GM12874 (cell line): ENCODE results near the gene SMIM14.

ENCODE experiments used
- TF ChIP-seq, protein P1 (sequence below): IDR thresholded peaks from 2 replicates; pipeline ENCODE4 v1.5.1; 2011; ENCODE audit warnings: low read depth, mild to moderate bottlenecking, control low read depth, low read length, moderate library complexity; ENCODE audit not compliant: insufficient read depth

Gene SMIM14

DNA sequence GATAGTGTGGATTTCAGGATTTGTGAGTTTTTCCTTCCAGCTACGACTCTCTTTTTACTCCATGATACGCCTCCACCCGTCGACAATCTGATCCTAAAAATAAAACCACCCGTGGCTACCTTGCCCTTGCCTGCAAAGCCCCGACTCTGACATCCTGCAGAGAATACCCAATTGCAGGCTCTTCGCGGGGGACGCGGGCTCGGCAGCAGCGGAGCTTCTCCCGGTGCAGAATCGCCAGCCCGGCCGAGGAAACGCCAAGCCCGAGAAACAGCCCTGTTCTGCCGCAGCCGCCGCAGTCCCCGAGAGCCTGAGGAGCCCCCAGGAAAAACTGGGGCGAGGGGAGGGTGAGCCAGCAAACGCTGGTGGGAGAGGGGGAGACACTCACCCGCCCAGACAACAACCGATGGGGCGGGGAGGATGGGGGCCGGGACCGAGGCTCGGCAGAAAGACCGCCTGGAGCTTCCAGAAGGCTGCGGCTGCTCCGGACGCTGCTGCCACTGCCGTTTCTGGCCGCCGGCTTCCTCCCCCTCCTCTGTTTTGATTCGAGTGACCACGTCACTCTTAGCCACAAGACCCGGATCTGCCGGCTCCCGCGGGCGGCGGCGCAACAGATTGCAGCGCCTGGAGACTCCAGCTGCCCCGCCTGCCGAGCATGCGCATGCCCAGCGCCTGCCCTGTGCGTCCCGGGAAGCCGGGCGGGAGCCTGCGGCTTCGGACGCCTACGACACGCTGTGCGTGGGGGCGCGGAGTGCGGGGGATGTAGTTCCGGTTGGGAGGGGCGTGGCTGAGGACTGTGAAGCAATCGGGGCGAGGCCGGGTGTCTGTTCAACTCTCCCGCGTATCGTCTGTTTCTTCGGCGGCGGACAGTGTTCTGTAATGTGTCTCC is at the start of gene SMIM14:
Gene SMIM14, minus strand, starts transcription at position 512 of the 886 bp plus-strand sequence. CDS start 33,720 bp downstream, outside the sequence.
- TF ChIP-seq, protein P1, sequence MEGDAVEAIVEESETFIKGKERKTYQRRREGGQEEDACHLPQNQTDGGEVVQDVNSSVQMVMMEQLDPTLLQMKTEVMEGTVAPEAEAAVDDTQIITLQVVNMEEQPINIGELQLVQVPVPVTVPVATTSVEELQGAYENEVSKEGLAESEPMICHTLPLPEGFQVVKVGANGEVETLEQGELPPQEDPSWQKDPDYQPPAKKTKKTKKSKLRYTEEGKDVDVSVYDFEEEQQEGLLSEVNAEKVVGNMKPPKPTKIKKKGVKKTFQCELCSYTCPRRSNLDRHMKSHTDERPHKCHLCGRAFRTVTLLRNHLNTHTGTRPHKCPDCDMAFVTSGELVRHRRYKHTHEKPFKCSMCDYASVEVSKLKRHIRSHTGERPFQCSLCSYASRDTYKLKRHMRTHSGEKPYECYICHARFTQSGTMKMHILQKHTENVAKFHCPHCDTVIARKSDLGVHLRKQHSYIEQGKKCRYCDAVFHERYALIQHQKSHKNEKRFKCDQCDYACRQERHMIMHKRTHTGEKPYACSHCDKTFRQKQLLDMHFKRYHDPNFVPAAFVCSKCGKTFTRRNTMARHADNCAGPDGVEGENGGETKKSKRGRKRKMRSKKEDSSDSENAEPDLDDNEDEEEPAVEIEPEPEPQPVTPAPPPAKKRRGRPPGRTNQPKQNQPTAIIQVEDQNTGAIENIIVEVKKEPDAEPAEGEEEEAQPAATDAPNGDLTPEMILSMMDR = no peak

DNA sequence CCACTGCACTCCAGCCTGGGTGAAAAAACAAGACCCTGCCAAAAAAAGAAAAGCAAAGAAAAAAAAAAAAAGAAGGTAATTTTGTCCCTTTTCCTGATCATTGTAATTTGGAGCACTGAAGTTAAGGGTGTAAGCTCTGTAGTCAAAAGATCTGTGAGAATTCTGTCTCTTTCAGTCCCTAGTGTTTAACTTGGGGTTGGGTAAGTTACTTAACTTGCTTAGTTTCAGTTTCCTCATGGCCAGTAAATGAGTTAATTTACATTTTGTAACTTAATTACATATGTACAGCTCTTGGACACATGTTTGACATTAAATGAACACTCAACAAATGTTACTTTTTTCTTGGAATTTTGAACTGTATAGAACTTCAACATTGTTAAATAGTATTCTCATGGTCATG is 48.3 kb upstream of the SMIM14 start:
- TF ChIP-seq, protein P1 = no peak

DNA sequence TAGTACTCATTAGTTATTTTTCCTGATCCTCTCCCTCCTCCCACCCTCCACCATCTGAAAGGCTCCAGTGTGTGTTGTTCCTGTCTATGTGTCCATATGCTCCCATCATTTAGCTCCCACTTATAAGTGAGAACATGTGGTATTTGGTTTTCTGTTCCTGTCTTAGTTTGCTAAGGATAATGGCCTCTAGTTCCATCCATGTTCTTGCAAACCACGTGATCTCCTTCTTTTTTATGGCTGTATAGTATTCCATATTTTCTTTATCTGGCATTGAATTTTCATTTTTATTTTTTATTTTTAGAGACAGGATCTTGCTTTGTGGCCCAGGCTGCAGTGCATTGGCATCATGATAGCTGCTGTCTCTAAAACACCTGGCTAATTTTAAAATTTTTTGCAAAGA is 47.3 kb upstream of the SMIM14 start:
- TF ChIP-seq, protein P1 = no peak

DNA sequence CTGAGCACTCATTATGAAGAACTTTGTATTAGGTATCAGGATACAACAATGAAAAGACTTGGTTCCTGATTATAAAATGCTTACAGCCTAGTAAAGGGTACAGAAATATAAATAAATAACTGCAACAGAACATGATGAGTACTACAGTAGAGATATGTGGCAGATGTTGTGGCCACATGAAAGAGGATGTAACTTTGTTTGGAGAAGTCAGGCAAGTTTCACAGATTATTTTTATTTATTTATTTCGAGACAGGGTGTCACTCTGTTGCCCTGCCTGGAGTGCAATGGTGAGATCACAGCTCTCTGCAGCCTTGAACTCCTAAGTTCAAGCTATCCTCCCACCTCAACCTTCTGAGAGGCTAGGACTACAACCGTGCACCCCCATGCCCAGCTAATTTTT is 43.5 kb upstream of the SMIM14 start:
- TF ChIP-seq, protein P1 = no peak

DNA sequence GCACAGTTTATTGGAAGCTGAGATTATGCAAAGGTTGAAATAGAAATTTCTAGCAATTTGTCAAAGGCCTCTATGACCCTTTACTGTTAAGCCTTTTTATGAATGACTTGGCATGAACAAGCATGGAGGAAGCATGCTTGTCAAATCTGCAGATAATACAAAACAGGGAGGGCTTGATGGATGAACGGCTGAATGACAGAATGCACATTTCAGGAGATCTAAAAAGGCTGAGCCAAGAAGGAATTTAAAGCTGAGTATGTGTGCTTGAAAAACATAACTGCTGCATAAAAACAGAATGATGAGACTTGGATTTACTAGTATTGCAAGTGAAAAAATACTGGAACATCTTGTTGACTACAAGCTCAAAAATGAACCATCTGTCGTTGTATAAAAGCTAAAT is 30.2 kb upstream of the SMIM14 start:
- TF ChIP-seq, protein P1 = no peak

DNA sequence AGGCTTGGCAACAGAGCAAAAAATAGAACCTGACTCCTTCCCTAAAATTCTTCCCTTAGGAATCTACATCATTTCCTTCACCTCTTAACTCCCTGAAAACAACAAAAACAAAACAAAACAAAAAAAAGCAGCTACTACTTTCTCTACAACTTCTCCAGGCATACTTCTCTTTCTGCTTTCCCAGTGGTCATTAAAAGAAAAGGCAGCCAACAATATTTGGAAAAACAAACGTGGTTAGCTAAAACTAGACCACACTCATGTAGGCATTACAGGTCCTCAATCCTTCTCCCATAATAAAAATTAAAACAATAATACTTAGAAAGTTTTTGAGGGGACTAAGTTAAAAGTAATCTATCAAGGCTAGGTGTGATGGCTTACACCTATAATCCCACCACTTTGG is 29.0 kb upstream of the SMIM14 start:
- TF ChIP-seq, protein P1 = no peak

DNA sequence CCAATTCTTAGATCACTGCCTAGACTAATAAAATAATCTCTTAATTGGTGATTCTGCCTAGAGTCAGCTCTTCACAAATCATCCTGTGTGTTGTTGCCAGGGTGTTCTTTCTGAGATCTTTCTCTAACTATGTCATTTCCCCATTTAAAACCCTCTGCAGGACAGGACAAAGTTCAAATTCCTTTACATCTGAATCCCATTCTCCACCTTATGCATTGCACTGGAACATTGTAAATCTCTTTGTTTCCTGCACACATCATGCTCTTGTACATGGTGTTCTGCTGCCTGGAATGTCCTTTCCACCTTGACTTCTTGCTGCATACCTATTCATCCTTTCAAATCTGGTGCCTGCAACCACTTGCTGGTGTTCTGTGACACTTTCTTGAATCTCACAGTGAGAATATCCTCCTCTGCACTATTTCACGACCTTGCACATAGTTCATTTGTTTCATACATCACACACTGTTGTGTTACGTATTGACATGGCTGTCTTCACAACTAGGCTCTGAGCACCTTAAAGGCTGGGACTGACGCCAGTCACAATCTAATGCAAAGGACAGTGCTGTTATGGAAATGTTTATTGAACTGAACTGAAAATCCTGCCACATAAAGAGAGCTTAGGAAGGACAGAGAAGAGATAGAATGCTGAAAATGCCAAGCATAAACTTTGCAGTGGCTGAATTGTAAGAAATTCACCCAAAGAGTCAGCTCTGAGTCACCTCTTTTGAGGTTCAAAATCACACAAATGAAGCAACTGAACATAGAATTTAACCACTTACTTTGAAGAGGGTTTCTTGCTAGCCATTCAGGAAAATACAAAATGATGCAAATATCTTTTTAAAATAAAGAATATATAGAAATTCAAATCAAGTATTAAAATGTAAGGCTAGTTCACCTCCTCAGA is 26.4 kb upstream of the SMIM14 start:
- TF ChIP-seq, protein P1 = no peak
